ENCODE results near the gene BRD9. TPM values are rescaled to one million over a fixed set of nuclear protein-coding genes. Genes with fewer than 3 reads are reported as not detected.
"Not testable (repeated sequence)": the region's sequence is repeated elsewhere in the genome, so short reads cannot be mapped to it uniquely, and the experiment has no call there.

The BRD9 gene
- total RNA-seq, 1 donor, result 35.8 TPM

GRCh38 chr5:837621-838121 lies 54.9 kb downstream of the BRD9 start:
- not testable (repeated sequence) for H3K36me3 ChIP-seq (ENCODE audit: insufficient read depth, low read length); H3K79me2 ChIP-seq (ENCODE audit: insufficient read depth, low read length); H3K4me3 ChIP-seq (ENCODE audit: insufficient read depth, low read length); H3K4me1 ChIP-seq (ENCODE audit: insufficient read depth, low read length); H3K4me2 ChIP-seq (ENCODE audit: insufficient read depth, low read length); H3K9me3 ChIP-seq (ENCODE audit: low read depth, low read length); H3K27me3 ChIP-seq (ENCODE audit: insufficient read depth, low read length); H4K20me1 ChIP-seq (ENCODE audit: insufficient read depth, low read length); DNase-seq (ENCODE audit: insufficient read length, low spot score, missing footprints); H3K27ac ChIP-seq (ENCODE audit: low read depth, low read length); H2AFZ ChIP-seq (ENCODE audit: low read length)

- H3K27me3 ChIP-seq (ENCODE audit: insufficient read depth, low read length); H3K27ac ChIP-seq (ENCODE audit: low read depth, low read length); H3K4me1 ChIP-seq (ENCODE audit: insufficient read depth, low read length); H3K9me3 ChIP-seq (ENCODE audit: low read depth, low read length); H2AFZ ChIP-seq (ENCODE audit: low read length); H3K4me2 ChIP-seq (ENCODE audit: insufficient read depth, low read length); H4K20me1 ChIP-seq (ENCODE audit: insufficient read depth, low read length); H3K36me3 ChIP-seq (ENCODE audit: insufficient read depth, low read length); H3K4me3 ChIP-seq (ENCODE audit: insufficient read depth, low read length); H3K79me2 ChIP-seq (ENCODE audit: insufficient read depth, low read length): not testable (repeated sequence)
- DNase-seq (ENCODE audit: insufficient read length, low spot score, missing footprints), result peak; percentile 11
These were observed 56.5 kb downstream of the BRD9 start for GRCh38 chr5:835933-836612.

GRCh38 chr5:834013-834412 lies 58.6 kb downstream of the BRD9 start:
- not testable (repeated sequence) for H4K20me1 ChIP-seq (ENCODE audit: insufficient read depth, low read length); H3K4me3 ChIP-seq (ENCODE audit: insufficient read depth, low read length); H3K79me2 ChIP-seq (ENCODE audit: insufficient read depth, low read length); DNase-seq (ENCODE audit: insufficient read length, low spot score, missing footprints); H3K4me2 ChIP-seq (ENCODE audit: insufficient read depth, low read length); H3K27ac ChIP-seq (ENCODE audit: low read depth, low read length); H3K4me1 ChIP-seq (ENCODE audit: insufficient read depth, low read length); H3K9me3 ChIP-seq (ENCODE audit: low read depth, low read length); H3K36me3 ChIP-seq (ENCODE audit: insufficient read depth, low read length); H2AFZ ChIP-seq (ENCODE audit: low read length); H3K27me3 ChIP-seq (ENCODE audit: insufficient read depth, low read length)

GRCh38 chr5:828194-828593 lies 64.4 kb downstream of the BRD9 start:
- H4K20me1 ChIP-seq (ENCODE audit: insufficient read depth, low read length); H2AFZ ChIP-seq (ENCODE audit: low read length); DNase-seq (ENCODE audit: insufficient read length, low spot score, missing footprints); H3K79me2 ChIP-seq (ENCODE audit: insufficient read depth, low read length); H3K27ac ChIP-seq (ENCODE audit: low read depth, low read length); H3K27me3 ChIP-seq (ENCODE audit: insufficient read depth, low read length); H3K4me3 ChIP-seq (ENCODE audit: insufficient read depth, low read length); H3K4me1 ChIP-seq (ENCODE audit: insufficient read depth, low read length); H3K36me3 ChIP-seq (ENCODE audit: insufficient read depth, low read length); H3K4me2 ChIP-seq (ENCODE audit: insufficient read depth, low read length); H3K9me3 ChIP-seq (ENCODE audit: low read depth, low read length): not testable (repeated sequence)

GRCh38 chr5:825544-825943 lies 67.1 kb downstream of the BRD9 start:
- not testable (repeated sequence) for H3K36me3 ChIP-seq (ENCODE audit: insufficient read depth, low read length); H3K4me3 ChIP-seq (ENCODE audit: insufficient read depth, low read length); H3K4me2 ChIP-seq (ENCODE audit: insufficient read depth, low read length); H2AFZ ChIP-seq (ENCODE audit: low read length); DNase-seq (ENCODE audit: insufficient read length, low spot score, missing footprints); H3K79me2 ChIP-seq (ENCODE audit: insufficient read depth, low read length); H3K4me1 ChIP-seq (ENCODE audit: insufficient read depth, low read length); H3K27me3 ChIP-seq (ENCODE audit: insufficient read depth, low read length); H4K20me1 ChIP-seq (ENCODE audit: insufficient read depth, low read length); H3K9me3 ChIP-seq (ENCODE audit: low read depth, low read length); H3K27ac ChIP-seq (ENCODE audit: low read depth, low read length)

GRCh38 chr5:821504-821903 lies 71.1 kb downstream of the BRD9 start:
- Histone ChIP-seq H3K36me3 (ENCODE audit: insufficient read depth, low read length) (no peaks in the 10 kb centered on the region), H3K9me3 (ENCODE audit: low read depth, low read length) (no peaks in the 10 kb centered on the region), H4K20me1 (ENCODE audit: insufficient read depth, low read length) (no peaks in the 10 kb centered on the region), H3K4me1 (ENCODE audit: insufficient read depth, low read length) (no peaks in the 10 kb centered on the region), H3K27me3 (ENCODE audit: insufficient read depth, low read length) (no peaks in the 10 kb centered on the region), H3K4me3 (ENCODE audit: insufficient read depth, low read length) (no peak overlapping the region), H3K27ac (ENCODE audit: low read depth, low read length) (no peak overlapping the region), H3K4me2 (ENCODE audit: insufficient read depth, low read length) (no peak overlapping the region), H3K79me2 (ENCODE audit: insufficient read depth, low read length) (no peaks in the 10 kb centered on the region), H2AFZ (ENCODE audit: low read length) (no peak overlapping the region)
- no peak for TF ChIP-seq CTCF (IDR thresholded peaks at IDR 0.05; ENCODE audit: extremely low read depth, low read depth, low read length)
- no peak for DNase-seq (ENCODE audit: insufficient read length, low spot score, missing footprints)
